Measurements from ENCODE around the gene NFX1.
"Not testable (repeated sequence)": the region's sequence is repeated elsewhere in the genome, so short reads cannot be mapped to it uniquely, and the experiment has no call there.

- not testable (repeated sequence) for TF ChIP-seq POLR2A, CTCF, POLR2AphosphoS5 (IDR thresholded peaks at IDR 0.05)
Observed at GRCh38 chr9:33383396-33383795, 93.1 kb downstream of the NFX1 start.

Data from gastroesophageal sphincter (tissue), 3 donors.